ENCODE results near the gene ATP11A.

DNA sequence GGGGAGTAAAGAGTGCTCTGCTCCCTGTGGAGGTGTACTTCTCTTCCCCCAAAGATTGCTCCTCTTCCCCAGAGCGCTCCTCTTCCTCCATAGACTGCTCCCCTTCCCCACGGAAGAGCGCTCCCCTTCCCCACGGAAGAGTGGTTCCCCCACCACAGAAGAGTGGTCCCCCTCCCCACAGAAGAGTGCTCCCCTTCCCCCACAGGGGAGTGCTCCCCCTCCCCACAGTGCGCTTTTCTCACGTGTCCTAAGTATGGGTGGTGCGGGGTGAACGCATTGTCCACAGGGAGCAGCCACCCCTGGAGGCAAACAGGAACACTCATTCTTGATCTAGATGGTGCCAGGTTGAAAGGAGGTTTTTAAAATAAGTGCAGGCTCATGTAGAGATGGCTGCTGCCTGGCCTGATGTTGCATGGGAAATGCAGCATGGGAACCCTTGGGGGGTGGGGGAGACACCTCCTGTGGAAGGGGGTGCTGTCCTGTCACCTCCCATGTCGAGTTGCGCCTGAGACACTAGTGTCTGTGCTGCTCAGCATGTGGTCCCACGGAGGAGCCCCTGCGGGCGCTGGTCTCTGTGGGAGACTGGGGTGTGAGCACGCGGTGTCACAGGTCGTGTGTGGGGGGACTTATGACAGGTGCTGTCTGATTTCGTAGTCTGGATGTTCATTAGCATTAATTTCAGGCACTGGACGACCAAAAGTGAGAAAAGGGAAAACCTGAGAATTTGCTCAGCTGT is 52.2 kb downstream of the ATP11A start:
- TF ChIP-seq, protein P1, sequence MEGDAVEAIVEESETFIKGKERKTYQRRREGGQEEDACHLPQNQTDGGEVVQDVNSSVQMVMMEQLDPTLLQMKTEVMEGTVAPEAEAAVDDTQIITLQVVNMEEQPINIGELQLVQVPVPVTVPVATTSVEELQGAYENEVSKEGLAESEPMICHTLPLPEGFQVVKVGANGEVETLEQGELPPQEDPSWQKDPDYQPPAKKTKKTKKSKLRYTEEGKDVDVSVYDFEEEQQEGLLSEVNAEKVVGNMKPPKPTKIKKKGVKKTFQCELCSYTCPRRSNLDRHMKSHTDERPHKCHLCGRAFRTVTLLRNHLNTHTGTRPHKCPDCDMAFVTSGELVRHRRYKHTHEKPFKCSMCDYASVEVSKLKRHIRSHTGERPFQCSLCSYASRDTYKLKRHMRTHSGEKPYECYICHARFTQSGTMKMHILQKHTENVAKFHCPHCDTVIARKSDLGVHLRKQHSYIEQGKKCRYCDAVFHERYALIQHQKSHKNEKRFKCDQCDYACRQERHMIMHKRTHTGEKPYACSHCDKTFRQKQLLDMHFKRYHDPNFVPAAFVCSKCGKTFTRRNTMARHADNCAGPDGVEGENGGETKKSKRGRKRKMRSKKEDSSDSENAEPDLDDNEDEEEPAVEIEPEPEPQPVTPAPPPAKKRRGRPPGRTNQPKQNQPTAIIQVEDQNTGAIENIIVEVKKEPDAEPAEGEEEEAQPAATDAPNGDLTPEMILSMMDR (IDR thresholded peaks at IDR 0.05) = no peak
- no peak for TF ChIP-seq POLR2A (IDR thresholded peaks at IDR 0.05)

Measured in thyroid gland (tissue), 4 donors.